Colonic mucosa (tissue), 4 donors: ENCODE data around the gene GALNT18. TPM values are rescaled to one million over a fixed set of nuclear protein-coding genes. Genes with fewer than 3 reads are reported as not detected.

Source experiments
- DNase-seq: peaks from one replicate; pipeline ENCODE4 v3.0.0-alpha.2; 2020
- H3K27ac ChIP-seq: fragments of 200-600 bp; one replicate; pipeline ENCODE4 v1.8.0; 2021
- H3K27me3 ChIP-seq: fragments of 200-600 bp; one replicate; pipeline ENCODE4 v1.8.0; 2021
- H3K36me3 ChIP-seq: fragments of 200-600 bp; one replicate; pipeline ENCODE4 v1.8.0; 2021
- H3K4me1 ChIP-seq: fragments of 200-600 bp; one replicate; pipeline ENCODE4 v1.8.0; 2021; ENCODE audit warnings: mild to moderate bottlenecking
- H3K4me3 ChIP-seq: fragments of 200-600 bp; one replicate; pipeline ENCODE4 v1.8.0; 2021
- H3K9ac ChIP-seq, 2 donors: one replicate each; pipeline ENCODE4 v1.7.0; 2013; ENCODE audit warnings: control low read depth in 2 of 2, low read depth in 2 of 2, low read length in 2 of 2
- H3K9me3 ChIP-seq: fragments of 200-600 bp; one replicate; pipeline ENCODE4 v1.8.0; 2021
- CTCF ChIP-seq: fragments of 200-600 bp; IDR thresholded peaks from one replicate; pipeline ENCODE4 v1.8.0; 2022; ENCODE audit warnings: antibody characterized with exemption, mild to moderate bottlenecking
- intact Hi-C: fragments of 100-400 bp; cut with DNase I; formaldehyde crosslinking; loops from one replicate; pipeline ENCODE4 v1.14.1; 2022
- total RNA-seq, 2 donors: library from RNA; stranded (reverse); fragmentation: NEBNext Ultra II Directional in 1 of 2; extraction: Animal tissue kit (Norgen Biotek cat#: 25700) in 1 of 2; gene quantifications; one replicate each; pipeline ENCODE4 v1.2.1, GENCODE V29; 2021
- donor health status: healthy.
- donor health status: DM: no; HTN: no; CAD: no.
- donor health status: DM: no; HTN: no; CAD: no.

The GALNT18 gene
- total RNA-seq, 2 donors from 2014 or later, result 3.6 to 8.3 TPM

- Histone ChIP-seq H3K9ac (no peak overlapping the region), H3K27me3 (no peaks in the 10 kb centered on the region), H3K4me3 (no peak overlapping the region), H3K27ac (no peak overlapping the region), H3K9me3 (no peaks in the 10 kb centered on the region), H3K4me1 (no peaks in the 10 kb centered on the region), H3K36me3 (no peaks in the 10 kb centered on the region)
- DNase-seq, result no peak
- intact Hi-C loops, result no loop called here
- no peak for TF ChIP-seq CTCF
Measured at GRCh38 chr11:11561991-11562390, 59.8 kb downstream of the GALNT18 start.

- TF ChIP-seq CTCF, result no peak
- no peaks in the 10 kb centered on the region for H3K27me3 ChIP-seq
- H3K27ac ChIP-seq, result no peak overlapping the region
- H3K4me3 ChIP-seq, result no peak overlapping the region
- intact Hi-C loops, result no loop called here
- no peak for DNase-seq
- no peaks in the 10 kb centered on the region for H3K36me3 ChIP-seq
- H3K4me1 ChIP-seq, result no peaks in the 10 kb centered on the region
- H3K9me3 ChIP-seq, result no peaks in the 10 kb centered on the region
- H3K9ac ChIP-seq, result no peak overlapping the region
Measured at GRCh38 chr11:11558826-11559225, 63.0 kb downstream of the GALNT18 start.

- no peaks in the 10 kb centered on the region for H3K27me3 ChIP-seq
- no peak overlapping the region for H3K27ac ChIP-seq
- intact Hi-C loops, result no loop called here
- no peak overlapping the region for H3K9ac ChIP-seq
- H3K4me1 ChIP-seq, result no peaks in the 10 kb centered on the region
- no peaks in the 10 kb centered on the region for H3K36me3 ChIP-seq
- no peak for DNase-seq
- H3K4me3 ChIP-seq, result no peak overlapping the region
- TF ChIP-seq CTCF, result no peak
- no peaks in the 10 kb centered on the region for H3K9me3 ChIP-seq
Measured at GRCh38 chr11:11558396-11558795, 63.4 kb downstream of the GALNT18 start.

- Histone ChIP-seq H3K9ac (no peak overlapping the region), H3K4me1 (no peaks in the 10 kb centered on the region), H3K36me3 (no peaks in the 10 kb centered on the region), H3K27ac (no peak overlapping the region), H3K27me3 (no peaks in the 10 kb centered on the region), H3K4me3 (no peak overlapping the region), H3K9me3 (no peaks in the 10 kb centered on the region)
- intact Hi-C loops, result no loop called here
- no peak for TF ChIP-seq CTCF
- no peak for DNase-seq
Measured at GRCh38 chr11:11555208-11555607, 66.6 kb downstream of the GALNT18 start.

GRCh38 chr11:11553573-11553972, 68.2 kb downstream of the GALNT18 start:
- intact Hi-C loops, result no loop called here
- Histone ChIP-seq H3K27me3 (no peaks in the 10 kb centered on the region), H3K9ac (no peak overlapping the region), H3K4me3 (no peak overlapping the region), H3K27ac (no peak overlapping the region), H3K4me1 (no peaks in the 10 kb centered on the region), H3K9me3 (no peaks in the 10 kb centered on the region), H3K36me3 (no peaks in the 10 kb centered on the region)
- DNase-seq, result no peak
- TF ChIP-seq CTCF, result no peak
